ENCODE results near the gene HINT3. TPM values are rescaled to one million over a fixed set of nuclear protein-coding genes. Genes with fewer than 3 reads are reported as not detected.

HINT3 gene
- total and polyA plus RNA-seq, 2 donors (not counting 3 experiments of a cell fraction or from before 2014, with no cell fraction given) = 1.8 to 8.4 TPM

DNA sequence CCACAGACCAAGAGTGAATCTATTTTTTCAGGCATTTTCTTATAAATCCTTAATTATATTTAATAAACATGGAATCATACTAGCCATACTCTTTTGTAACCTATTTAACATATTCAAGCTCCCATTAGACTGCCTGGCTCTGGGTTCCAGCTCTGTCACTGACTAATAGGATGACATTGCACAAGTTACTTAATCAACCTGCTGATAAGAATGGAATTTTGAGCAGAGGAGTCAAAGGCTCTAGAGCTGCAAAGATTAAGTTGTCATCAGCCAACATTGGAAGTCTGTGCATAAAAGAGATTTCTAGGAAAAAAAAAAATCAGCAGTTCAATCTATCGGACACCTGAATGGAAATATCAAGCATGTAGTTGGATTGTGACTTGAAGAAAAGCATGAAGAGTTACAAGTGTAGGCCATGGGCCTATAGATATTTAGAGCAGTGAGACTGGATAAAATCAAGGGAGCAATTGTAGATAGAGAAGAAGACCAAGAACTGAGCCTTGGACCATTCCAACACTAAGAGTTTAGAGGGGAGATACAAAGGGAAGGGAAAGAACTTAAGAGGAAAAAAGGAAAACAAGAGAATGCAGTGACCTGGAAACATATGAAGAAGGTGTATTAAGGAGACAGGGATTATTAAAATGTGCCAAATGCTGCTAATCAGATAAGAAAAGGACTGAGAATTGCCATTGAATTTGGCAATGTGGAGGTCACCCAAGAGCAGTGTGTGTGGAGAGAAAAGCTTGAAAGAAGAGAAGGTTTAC, 11.0 kb upstream of the HINT3 start:
- no peak overlapping the region for H3K4me3 ChIP-seq (replicated peaks in 1 of 3; ENCODE audit: insufficient read depth in 1 of 3, low read depth in 1 of 3, low read length in 3 of 3)
- peak; percentile 59 for DNase-seq (ENCODE audit: low read depth, low spot score)
- H3K4me2 ChIP-seq (ENCODE audit: insufficient read depth, low read length) = peak overlapping the region; percentile 85
- H3K36me3 ChIP-seq (ENCODE audit: control insufficient read depth in 2 of 2, extremely low read depth in 1 of 2, insufficient read depth in 2 of 2, low read length in 2 of 2) = no peaks in the 10 kb centered on the region
- H3K9ac ChIP-seq (replicated peaks; ENCODE audit: extremely low read depth, insufficient read depth, low read length) = peak overlapping the region; percentile 46
- peak overlapping the region; percentile 6 for H2AFZ ChIP-seq (ENCODE audit: low read depth, low read length)
- FAIRE-seq = peak; percentile 12
- ChIA-PET CTCF (interaction anchor here (0.8 to 7.0 kb wide), 9 partner anchors 11 to 632 kb away, joined by 3 to 86 read pairs (median 5); partner anchors contain the start of genes HINT3 and NCOA7), POLR2A (interaction anchor here (0.7 kb wide), 1 partner anchor 155 kb away, joined by 3 read pairs; the partner anchor contains the start of gene NCOA7)
- H3K9me3 ChIP-seq (replicated peaks; ENCODE audit: control insufficient read depth, insufficient read depth, low read length) = no peaks in the 10 kb centered on the region
- intact Hi-C loops (cut with micrococcal nuclease) = loop anchor here (1.0 to 2.0 kb wide), 2 partner anchors 11 to 37 kb away; partner anchors contain the start of gene HINT3
- H3K27ac ChIP-seq (ENCODE audit: insufficient read depth, low read depth, low read length) = peak overlapping the region; percentile 89
- H4K20me1 ChIP-seq (replicated peaks; ENCODE audit: control insufficient read depth, extremely low read depth, insufficient read depth, low read length) = no peaks in the 10 kb centered on the region
- peaks cover 40% of the 10 kb centered on the region for H3K4me1 ChIP-seq (ENCODE audit: control insufficient read depth, extremely low read depth, insufficient read depth, low read length)
- TSS peak; percentile 91 for BruUV-seq (replicated peaks)
- H3K27me3 ChIP-seq (ENCODE audit: control insufficient read depth in 2 of 2, insufficient read depth in 2 of 2, low read length in 2 of 2) = no peaks in the 10 kb centered on the region
- H3K79me2 ChIP-seq (ENCODE audit: control insufficient read depth, insufficient read depth, low read length) = no peaks in the 10 kb centered on the region
- dilution Hi-C loops (cut with MboI; ENCODE audit: extremely low pct_ligation_motif_present, low sequenced_read_pairs) = no loop called here
- H3K9me1 ChIP-seq (replicated peaks; ENCODE audit: control insufficient read depth, extremely low read depth, insufficient read depth, low read length) = no peaks in the 10 kb centered on the region
- TF ChIP-seq POLR2A (IDR thresholded peaks at IDR 0.05; ENCODE audit: low read depth, low read length) (no peak), POLR2AphosphoS5 (IDR thresholded peaks at IDR 0.05; ENCODE audit: insufficient read depth, low read depth, low read length) (no peak), MAX (IDR thresholded peaks at IDR 0.05; ENCODE audit: insufficient read depth, insufficient read length) (no peak), GATA2 (IDR thresholded peaks at IDR 0.05; ENCODE audit: insufficient read depth, insufficient read length, low read depth, low read length) (peak; percentile 27), EZH2 (IDR thresholded peaks at IDR 0.05; ENCODE audit: borderline replicate concordance, low read depth, low read length, severe bottlenecking) (no peak), FOS (IDR thresholded peaks at IDR 0.05; ENCODE audit: borderline replicate concordance, insufficient read depth, low read length) (no peak), JUN (IDR thresholded peaks at IDR 0.05; ENCODE audit: borderline replicate concordance, insufficient read depth, insufficient read length, low read depth) (no peak)

All from endothelial cell of umbilical vein (primary cell).